Raji (cell line): ENCODE measurements around the gene MED14.

Experiments
- POLR2A ChIP-seq: IDR thresholded peaks from 2 replicates; pipeline ENCODE4 v1.6.1; 2011; ENCODE audit warnings: low read depth, low read length, control low read depth; ENCODE audit not compliant: insufficient read depth

MED14 gene

GRCh38 chrX:40646489-40647306 lies 88.6 kb downstream of the MED14 start:
- TF ChIP-seq POLR2A: no peak

GRCh38 chrX:40644821-40645358 lies 90.5 kb downstream of the MED14 start:
- peak; percentile 23; the same call in 1 of the 2 replicates for TF ChIP-seq POLR2A

GRCh38 chrX:40644176-40644575 lies 91.2 kb downstream of the MED14 start:
- TF ChIP-seq POLR2A: no peak

GRCh38 chrX:40637687-40638086 lies 97.7 kb downstream of the MED14 start:
- no peak for TF ChIP-seq POLR2A

- no peak for TF ChIP-seq POLR2A
These were observed 103.1 kb downstream of the MED14 start for GRCh38 chrX:40632199-40632598.

GRCh38 chrX:40628506-40628905 lies 106.8 kb downstream of the MED14 start:
- TF ChIP-seq POLR2A: no peak

- no peak for TF ChIP-seq POLR2A
These were observed 110.0 kb downstream of the MED14 start for GRCh38 chrX:40625294-40625693.

- no peak for TF ChIP-seq POLR2A
These were observed 111.7 kb downstream of the MED14 start for GRCh38 chrX:40623665-40624064.

GRCh38 chrX:40623139-40623536 lies 112.2 kb downstream of the MED14 start, which contains the start of gene MPC1L:
TSS of gene MPC1L (plus strand) at chrX:40623428. CDS start at chrX:40623566, 138 bp downstream.
- no peak for TF ChIP-seq POLR2A

- no peak for TF ChIP-seq POLR2A
These were observed 112.7 kb downstream of the MED14 start for GRCh38 chrX:40622479-40623138.

GRCh38 chrX:40617566-40617965 lies 117.8 kb downstream of the MED14 start:
- no peak for TF ChIP-seq POLR2A

- TF ChIP-seq POLR2A: no peak
These were observed 119.4 kb downstream of the MED14 start for GRCh38 chrX:40615976-40616375.

GRCh38 chrX:40612511-40612910 lies 122.8 kb downstream of the MED14 start:
- no peak for TF ChIP-seq POLR2A

GRCh38 chrX:40607381-40607780 lies 128.0 kb downstream of the MED14 start:
- no peak for TF ChIP-seq POLR2A

- no peak for TF ChIP-seq POLR2A
These were observed 131.9 kb downstream of the MED14 start for GRCh38 chrX:40603446-40603845.
